SH-SY5Y (cell line): ENCODE measurements around the gene MYO1F.

Experiments used
- GATA2 ChIP-seq: IDR thresholded peaks from 2 replicates; pipeline ENCODE4 v1.6.1; 2011; ENCODE audit warnings: mild to moderate bottlenecking, low read depth, low read length
- GATA3 ChIP-seq: IDR thresholded peaks from 2 replicates; pipeline ENCODE4 v1.6.1; 2011; ENCODE audit warnings: low read depth, mild to moderate bottlenecking, low read length, moderate library complexity

Gene MYO1F

DNA sequence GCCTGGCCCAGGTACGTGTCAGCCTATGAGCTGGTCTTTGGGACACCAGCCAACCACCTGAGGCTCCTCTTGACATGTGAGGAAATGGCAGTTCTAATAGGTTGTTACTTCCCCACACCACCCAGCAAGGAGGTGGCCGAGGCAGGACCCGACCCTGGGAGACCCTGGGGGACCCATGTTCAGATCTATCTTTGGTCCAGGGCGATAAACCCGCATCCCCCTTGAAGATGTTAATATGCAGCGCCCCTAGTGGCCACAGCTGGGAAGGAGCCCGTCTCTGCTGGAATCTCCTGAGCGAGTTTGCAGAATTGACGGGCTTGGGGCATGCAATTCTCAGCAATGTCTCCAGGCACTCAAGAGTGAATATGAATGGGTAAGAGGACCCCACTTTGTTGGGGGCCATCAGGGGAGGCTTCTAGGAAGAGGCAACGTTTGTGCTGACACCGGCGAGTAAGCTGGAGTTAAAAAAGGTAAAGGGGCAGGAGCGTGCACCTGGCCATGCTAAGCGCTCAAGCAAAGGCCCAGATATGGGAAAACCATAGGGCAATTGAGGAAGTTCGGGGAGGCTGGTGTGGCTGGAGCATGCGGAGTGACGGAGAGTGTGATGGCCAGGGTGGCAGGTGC, 1.5 kb upstream of the MYO1F start:
- no peak for TF ChIP-seq GATA3

DNA sequence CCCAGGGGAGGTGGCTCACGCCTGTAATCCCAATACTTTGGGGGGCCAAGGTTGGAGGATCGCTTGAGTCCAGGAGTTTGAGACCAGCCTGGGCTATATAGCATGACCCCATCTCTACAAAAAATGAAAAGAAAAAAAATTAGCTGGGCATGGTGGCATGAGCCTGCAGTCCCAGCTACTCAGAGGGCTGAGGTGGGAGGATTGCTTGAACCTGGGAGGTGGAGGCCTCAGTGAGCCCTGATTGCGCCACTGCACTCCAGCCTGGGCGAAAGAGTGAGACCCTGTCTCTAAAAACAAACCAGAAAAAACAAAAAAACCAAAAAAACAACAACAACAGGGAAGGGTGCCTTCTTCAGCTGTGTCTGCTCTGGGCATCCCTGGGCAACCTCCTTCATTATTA, 499 bp upstream of the MYO1F start:
- TF ChIP-seq GATA3 (no peak), GATA2 (no peak)

DNA sequence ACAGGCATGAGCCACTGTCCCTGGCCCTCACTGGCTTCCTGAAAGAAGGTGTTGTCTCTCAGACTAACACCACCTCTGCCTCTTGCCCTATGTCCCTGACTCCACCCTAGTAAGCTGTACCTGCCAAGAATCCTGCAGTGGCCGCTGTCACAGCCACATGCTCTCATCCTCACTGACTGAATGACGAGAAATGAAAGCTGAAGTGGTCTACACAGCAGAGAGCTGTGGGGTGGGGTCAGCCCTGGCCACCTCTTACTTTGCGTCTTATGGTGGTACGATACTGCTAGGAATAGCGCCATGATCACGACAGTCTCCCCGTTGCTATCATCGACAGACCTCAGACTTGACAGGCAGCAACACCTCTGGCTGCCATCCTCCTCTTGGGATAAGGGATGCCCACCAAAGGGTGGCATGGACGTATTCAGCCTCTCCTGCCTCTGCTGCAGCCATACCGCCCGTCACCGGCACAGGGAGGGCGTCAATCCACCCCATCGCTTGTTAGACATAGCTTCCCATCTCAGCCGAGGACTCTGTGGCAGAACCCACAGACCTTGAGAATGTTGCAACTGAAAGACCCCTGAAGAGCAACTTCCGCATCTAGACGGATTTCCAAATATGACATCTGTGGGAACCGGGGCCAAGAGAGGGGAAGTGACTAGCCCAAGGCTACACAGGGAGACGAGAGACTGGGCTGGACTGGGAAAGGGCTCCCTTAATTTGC, 809 bp downstream of the MYO1F start:
- TF ChIP-seq GATA2 = no peak
- TF ChIP-seq GATA3 = no peak

DNA sequence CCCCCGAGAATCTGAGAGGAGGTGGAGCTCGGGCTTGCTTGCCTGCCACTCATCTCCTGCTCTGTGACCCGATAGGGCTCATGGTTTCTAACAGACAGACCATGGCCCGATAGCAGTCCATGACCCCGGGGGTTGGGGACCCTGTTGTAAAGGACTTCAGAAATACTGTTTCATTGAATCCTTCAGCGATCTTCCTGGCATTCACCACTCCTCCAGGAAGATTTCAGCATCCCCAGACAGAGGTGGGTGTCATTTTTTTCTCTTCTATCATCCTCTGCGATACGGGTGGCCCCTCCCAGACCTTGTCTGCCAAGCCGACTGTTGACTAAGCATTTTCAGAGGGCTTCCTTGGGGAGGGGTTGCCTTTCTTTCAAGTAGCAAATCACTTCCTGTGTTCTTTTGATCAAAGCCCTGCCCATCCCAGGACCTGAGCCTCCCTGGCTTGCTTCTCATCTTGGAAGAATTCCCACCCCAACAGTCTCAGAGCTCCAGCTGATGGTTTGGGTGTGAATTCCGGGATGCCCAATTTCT, 1.7 kb downstream of the MYO1F start:
- TF ChIP-seq GATA3 (no peak), GATA2 (no peak)

DNA sequence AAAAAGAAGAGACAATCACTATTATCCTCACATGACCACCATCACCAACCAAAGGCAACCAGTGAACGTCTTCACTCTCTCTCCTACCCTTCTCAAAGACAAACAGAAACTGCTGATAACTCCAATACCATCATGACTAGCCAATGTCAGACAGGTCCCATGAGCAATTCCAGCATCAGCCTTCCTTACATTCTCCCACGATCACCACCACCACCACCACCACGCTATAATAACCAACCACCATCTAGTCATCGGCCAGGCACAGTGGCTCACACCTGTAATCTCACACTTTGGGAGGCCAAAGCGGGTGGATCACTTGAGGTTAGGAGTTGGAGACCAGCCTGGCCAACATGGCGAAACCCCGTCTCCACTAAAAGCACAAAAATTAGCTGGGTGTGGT, 3.9 kb downstream of the MYO1F start:
- TF ChIP-seq GATA3 (no peak), GATA2 (no peak)

DNA sequence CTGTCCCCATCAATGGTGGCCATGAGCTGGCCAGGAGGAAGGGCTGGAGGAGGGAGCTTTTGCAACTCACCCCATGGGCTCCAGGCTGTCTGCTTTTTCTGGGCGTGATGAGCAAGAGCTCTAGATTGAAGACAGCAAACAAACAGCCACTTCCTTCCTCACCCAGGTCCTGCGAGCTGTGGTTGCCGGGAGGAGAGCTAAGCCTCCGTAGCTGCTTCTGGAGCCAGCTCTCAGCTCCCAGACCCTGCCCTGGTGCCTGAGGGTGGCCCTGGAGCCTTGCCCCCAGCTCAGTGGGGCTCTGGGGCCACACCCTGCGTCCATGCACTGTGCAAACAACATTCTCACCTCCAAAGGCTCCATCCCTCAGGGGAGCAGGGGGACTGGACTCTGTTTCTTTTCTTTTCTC, 6.2 kb downstream of the MYO1F start:
- TF ChIP-seq GATA3 (no peak), GATA2 (no peak)

DNA sequence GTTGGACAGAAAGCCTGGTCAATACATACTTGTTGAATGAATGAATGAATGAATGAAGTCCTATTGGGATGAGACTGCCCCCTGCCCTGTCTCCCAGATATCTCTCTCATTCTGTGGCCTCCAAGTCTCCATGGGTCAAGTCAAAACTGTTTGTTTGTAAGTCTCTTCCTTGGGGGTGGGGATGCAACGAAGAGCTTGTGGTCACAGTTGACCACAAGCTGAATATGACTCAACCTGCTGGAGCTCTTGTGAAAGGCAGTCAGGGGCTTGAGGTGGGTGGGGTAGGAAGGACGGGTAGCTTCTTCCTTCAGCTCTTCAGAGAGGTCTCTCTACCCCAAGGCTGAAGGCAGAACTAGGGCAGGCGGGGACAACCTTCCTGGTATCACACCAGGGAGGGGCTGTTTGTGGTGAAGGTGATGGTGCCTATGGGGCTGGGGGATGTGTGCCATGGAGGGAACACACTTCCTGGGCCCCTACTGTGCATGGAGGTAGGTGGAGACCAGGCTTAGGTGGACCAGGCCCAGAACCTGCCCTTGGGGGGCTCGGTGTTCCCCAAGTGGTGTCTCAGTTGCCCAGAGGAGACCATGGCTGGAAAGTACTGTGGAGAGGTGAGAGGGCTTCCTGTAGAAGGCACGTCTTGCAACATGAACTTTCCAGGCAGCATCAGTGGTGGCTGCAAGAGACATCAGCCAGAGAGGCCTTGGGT, 8.0 kb downstream of the MYO1F start:
- no peak for TF ChIP-seq GATA2
- no peak for TF ChIP-seq GATA3

DNA sequence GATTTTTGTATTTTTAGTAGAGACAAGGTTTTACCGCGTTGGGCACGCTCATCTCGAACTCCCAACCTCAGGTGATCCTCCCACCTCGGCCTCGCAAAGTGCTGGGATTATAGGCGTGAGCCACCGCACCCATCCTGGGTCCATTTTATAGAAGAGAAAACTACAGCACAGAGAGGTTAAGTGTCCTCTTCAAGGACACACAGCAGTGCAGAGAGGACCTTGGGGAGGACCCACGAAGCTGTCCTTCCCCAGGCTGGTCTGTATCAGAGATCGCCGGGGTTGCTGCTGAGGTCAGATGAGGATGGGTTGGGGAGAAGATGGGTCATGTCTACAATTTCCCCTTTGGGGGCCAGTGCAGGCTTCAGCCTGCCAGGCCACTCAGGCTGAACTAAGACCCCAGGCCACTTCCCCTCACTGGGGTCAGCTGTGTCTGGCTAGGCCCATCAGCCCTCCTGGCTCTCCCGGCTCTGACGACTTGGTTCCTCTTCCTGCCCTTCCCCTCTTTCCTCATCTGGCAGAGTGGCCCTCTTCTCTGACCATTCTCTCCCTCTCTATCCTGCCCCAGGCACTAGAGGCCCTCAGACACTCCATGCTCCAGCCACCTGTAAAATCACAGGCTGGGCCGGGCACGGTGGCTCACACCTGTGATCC, 9.6 kb downstream of the MYO1F start:
- no peak for TF ChIP-seq GATA3
- TF ChIP-seq GATA2 = no peak

DNA sequence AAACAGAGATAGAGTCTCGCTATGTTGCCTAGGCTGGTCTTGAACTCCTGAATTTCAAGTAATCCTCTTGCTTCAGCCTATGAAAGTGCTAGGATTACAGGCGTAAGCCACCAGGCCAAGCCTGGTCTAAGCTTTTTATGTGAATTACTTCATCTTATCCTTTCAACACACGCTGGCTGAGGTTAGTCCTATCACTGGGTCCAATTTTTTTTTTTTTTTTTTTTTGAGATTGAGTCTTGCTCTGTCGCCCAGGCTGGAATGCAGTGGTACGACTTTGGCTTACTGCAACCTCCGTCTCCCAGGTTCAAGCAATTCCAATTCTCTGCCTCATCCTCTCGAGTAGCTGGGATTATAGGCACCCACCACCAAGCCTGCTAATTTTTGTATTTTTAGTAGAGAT, 10.4 kb downstream of the MYO1F start:
- no peak for TF ChIP-seq GATA3
- no peak for TF ChIP-seq GATA2

DNA sequence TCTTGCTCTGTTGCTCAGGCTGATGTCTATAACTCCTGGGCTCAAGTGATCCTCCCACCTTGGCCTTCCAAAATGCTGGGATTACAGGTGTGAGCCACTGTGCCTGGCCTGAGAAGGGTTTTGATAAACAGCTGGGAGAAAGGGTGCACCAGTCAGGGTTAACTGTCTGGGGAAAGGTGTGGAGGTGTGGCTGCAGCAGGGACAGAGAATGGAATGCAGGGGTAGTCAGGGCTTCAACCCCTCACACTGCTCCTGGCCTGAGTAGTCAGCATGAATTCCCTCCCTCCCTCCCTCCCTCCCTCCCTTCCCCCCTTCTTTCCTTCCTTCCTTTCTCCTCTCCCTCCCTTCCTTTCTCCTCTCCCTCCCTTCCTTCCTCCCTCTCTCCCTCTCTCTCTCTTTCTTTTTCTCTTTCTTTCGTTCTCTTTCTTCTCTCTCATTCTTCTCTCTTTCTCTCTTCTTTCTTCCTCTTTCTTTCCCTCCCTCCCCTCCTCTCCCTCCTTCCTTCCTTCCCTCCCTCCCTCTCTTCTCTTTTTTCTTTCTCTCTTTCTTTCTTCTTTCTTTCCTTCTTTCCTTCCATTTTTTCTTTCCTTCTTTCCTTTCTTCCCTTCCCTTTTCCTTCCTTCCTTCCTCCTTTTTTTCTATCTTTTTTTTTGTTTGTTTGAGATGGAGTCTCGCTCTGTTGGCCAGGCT, 16.0 kb downstream of the MYO1F start:
- TF ChIP-seq GATA3 (no peak), GATA2 (no peak)

DNA sequence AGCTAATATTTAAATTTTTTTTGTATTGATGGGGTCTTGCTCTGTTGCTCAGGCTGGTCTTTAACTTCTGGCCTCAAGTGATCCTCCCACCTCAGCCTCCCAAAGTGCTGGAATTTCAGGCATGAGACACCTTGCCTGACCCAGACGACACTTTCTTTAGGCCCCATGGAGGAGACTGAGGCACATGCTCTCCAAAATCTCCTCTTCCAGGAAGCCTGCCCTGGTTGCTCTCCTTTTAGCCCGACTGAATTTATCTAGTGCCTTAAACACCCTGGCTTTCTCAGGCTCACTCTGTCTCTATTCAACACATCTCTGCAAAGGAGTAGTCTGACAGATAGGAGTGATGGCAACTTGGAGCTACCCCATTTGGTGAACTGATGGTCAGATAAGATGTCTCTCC, 18.9 kb downstream of the MYO1F start:
- TF ChIP-seq GATA2 (no peak), GATA3 (no peak)

DNA sequence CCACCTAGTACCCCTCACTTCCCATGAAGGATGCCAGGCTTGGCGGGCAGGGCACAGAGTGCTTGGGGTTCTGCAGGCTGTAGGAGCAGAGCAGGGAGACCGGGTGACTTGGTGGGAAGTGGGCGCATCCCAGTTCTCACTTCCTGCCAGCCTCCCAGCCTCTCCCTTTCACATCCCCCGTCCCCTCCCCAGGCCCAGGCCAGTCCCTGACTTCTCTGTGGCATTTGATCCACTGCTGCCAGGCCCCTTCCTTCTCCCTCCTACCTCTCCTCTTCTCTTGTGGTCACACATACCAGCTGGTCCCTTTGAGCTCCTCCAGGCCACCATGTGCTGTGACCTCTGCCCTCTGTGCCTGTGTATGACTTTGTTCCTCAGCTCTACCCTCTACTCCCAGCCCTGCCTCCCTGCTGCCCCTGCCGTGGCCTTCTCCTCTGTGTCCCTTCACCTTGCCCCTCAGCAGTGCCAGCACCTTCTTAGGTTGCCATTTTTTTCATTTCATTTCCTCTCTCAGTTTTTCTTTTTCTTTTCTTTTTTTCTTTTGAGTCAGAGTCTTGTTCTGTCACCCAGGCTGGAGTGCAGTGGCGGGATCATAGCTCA, 19.5 kb downstream of the MYO1F start:
- no peak for TF ChIP-seq GATA2
- no peak for TF ChIP-seq GATA3

DNA sequence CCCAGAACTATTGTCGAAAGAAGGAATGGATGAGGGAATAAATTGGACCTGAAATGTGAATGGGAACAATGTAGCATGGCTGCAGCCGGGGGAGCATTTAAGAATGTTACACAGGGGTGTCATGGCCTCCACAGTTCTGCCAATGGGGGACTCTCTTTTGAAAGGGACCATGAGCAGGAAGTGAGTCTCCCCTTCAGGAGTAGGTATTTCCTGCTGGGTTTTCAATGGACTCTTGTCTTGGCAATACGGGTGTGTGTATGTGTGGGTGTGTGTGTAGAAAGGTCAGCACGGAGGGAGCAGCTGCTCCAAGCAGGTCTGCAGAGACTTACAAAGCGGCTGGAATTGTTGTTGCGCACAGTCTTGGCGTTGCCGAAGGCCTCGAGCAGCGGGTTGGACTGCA, 24.4 kb downstream of the MYO1F start:
- TF ChIP-seq GATA3 (no peak), GATA2 (no peak)

DNA sequence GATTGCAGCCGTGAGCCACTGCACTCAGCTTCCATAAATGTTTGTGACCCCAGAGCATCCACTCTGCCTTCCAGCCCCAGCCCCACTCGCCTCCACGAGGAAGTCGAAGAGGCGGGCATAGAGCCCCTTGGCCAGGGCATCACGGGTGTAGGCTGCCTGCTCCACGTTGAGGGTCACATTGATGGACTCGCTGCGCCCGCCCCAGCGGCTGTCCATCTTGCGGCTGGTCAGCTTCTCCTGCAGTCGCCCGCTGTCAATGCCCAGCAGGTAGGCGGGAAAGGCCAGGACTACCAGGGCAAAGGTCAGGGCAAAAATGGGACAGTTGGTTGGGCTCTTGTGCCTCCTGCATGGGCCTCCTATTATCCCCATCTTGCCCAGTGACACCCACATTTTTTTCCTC, 27.2 kb downstream of the MYO1F start:
- TF ChIP-seq GATA3 = no peak
- TF ChIP-seq GATA2 = no peak
